HG03565 (cell line): Measurements from ENCODE around the gene YTHDF1.

Source experiments
- ATAC-seq: cut with Tn5 transposase; IDR thresholded peaks from one replicate; pipeline ENCODE4 v1.9.1; 2021; ENCODE audit warnings: mild to moderate bottlenecking, moderate library complexity; ENCODE audit not compliant: unreplicated experiment

YTHDF1 gene

GRCh38 chr20:63249891-63250290 lies 34.0 kb upstream of the YTHDF1 start:
- no peak for ATAC-seq

- no peak for ATAC-seq
Measured at GRCh38 chr20:63248835-63249591, 33.1 kb upstream of the YTHDF1 start.

GRCh38 chr20:63247671-63248228 lies 31.8 kb upstream of the YTHDF1 start:
- no peak for ATAC-seq

DNA sequence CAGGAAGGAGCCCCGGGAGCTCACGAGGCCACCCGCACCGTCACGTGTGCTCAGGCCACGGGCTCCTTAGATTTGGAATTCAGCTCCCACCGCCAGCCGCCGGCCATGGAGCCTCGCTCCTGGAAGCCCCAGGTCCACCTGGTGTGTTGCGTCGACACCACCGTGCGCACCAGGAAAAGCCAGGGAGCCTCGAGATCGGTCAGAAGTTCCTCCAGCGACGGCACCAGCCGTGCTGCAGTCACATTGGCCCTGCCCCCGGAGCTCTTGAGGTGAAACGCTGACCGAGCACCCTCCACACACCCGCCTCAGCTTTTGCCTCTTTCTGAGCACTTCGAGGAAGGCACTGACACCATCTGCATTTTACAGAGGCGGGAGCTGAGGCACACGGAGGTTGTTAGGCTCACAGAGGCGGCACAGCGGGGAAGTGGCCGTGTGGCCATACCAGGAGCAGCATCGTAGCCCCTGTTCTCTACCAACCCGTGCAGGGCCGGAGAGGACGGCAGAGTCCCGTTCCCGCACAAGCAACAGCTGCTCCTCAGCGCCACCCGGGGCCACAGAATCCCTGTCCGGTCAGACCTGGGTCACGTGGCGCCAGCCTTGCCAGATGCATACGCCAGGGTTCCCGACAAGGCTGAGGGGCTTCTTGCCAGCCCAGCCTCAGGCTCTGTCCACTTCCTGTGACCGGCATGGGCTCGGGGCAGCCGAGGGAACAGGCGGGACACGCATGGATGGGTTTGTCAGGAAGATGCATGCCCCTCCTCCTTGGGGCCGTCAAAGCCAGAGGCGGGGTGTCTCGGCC lies 30.8 kb upstream of the YTHDF1 start:
- no peak for ATAC-seq

DNA sequence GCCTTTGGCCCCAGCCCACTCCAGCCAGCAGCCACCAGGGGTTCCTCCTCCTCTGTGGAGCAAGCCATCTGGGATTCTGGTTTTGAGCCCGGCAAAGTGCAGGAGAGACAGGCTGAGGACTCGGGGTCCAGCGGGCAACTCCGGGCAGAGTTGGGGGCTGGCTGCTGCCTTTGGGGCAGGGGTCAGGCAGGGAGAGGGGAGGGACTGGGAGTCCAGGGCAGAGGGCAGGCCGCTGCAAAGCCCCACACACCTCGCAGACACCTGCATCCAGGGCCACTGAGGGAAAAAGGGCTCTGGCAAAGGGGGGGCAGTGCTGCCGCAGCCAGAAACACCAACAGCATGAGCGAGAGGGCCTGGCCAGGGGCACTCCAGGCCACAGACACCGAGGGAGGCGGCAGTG lies 28.5 kb upstream of the YTHDF1 start:
- ATAC-seq: no peak

DNA sequence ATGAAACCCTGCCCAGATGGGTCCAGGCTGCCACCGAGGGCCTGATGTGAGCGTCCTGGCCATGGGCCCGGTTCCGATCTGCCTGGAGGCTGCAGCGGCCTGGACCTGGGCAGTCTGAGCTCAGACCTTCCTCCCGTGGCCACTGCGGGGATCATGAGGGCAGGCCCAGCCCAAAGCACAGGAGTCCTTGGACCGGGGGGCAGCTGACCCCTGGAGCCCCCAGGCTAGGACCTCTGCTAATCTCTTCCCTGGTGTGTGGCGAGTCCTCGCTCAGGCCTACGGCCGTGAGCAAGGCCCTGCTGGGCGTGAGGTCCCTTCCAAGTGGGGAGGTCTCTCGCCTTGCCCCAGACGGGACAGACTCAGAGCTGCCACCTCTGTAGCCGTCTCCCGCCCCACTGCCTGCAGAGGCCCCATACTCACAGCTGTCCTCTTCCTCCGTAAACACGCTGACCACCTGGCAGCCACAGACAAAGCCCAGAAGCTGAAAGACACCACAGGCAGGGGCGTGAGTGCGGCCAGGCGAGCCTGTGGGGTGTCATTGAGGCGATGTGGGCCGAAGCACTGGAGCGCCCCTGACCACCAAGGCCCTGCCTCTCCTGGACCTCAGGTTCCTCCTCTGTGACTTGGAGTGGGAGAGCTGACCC lies 27.8 kb upstream of the YTHDF1 start:
- ATAC-seq: no peak

DNA sequence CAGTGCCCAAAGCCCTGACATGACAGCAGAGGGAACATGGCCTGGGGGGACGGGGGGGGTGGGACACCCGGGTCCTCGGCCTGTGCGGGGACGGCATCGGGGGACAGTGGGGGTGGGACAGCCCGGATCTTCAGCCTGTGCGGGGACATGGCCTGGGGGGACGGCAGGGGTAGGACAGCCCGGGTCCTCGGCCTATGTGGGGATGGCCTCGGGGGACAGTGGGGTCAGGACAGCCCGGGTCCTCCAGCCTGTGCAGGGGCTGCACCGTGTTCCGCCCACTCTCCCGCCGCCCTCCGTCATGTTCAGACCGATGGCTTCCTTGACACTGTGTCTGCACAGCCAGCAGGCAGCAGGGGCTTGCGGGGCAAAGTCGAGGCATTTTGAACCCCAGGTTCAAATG lies 26.8 kb upstream of the YTHDF1 start:
- no peak for ATAC-seq

- no peak for ATAC-seq
Measured at GRCh38 chr20:63241272-63241671, 25.3 kb upstream of the YTHDF1 start.

GRCh38 chr20:63240004-63240403 lies 24.1 kb upstream of the YTHDF1 start:
- no peak for ATAC-seq

- no peak for ATAC-seq
Measured at GRCh38 chr20:63239431-63239830, 23.5 kb upstream of the YTHDF1 start.

DNA sequence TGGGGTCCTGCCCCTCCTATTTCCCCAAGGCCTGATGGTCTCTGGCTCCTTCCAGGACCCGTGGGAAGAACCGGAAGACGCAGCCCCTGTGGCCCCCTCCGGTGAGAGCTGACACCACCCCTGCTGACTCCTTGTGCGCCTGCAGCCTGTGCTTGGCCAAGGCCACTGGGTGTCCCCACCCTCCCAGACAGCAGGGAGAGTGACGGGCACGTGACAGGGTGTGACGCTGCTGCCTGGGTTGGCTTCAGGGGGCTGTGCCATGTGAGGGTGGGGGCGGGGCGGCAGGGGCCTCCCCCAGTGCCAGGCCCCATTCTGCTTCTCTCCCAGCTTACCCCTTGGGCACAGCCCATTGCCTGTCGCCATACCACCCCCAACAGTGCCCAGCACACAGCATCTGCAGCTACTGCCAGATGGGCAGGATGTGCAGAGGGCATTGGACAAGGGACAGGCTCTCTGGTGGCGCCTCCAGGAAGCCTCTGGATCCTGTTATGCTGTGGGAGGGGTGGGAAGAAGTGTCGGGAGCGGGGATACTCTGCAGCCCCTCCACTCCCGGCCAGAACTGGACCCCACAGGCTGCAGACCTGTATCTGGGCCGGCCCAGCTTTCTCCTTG lies 22.7 kb upstream of the YTHDF1 start:
- ATAC-seq: no peak

DNA sequence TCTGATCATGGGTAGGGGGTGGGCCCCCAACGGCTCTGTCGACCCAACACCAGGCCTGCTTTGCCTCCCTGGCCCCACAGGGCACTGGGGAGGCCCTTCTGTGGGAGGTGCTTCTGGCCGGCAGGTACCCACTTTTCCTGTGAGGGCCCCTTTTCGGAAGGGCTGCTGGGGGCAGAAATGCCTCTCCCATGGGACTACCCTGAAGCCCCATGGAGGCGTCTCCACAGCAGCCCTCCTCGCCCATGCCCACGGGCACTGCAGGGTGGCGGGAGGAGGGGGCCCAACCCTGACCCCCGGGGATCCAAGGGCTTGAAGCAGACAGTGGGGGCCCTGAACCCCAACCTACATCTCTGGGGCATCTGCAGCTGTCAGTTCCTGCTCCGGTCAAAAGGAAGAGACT lies 22.1 kb upstream of the YTHDF1 start:
- ATAC-seq: no peak

DNA sequence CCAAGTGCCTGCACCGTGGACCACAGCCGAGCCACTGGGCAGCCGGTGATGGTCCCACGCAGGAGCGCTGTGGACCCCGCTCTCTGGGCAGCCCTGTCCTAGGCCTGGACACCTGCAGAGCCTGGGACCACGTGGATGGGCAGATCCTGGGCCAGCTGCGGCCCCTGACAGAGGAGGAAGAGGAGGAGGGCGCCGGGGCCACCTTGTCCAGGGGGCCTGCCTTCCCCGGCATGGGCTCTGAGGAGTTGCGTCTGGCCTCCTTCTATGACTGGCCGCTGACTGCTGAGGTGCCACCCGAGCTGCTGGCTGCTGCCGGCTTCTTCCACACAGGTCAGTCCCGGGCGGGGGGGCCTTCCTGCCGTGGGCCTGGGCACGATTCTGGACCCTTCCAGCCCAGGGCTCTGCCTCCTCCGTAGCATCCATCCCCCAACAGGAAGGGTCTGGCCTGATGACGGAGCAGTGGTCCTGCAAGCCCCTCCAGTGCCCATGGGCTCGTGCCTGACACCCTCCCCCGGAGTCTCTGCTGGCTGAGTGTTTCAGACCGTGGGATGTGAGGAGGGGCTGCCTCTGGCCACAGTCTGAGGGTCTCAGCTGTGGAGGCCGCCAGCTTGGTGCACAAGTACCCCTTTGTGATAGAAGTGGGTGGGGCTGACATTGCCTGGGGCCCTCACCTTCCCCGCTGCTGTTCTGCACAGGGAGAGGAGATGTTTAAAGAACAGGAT lies 20.3 kb upstream of the YTHDF1 start:
- ATAC-seq: no peak

GRCh38 chr20:63235399-63235983 lies 19.6 kb upstream of the YTHDF1 start, which contains the start of gene BIRC7:
Gene BIRC7, plus strand, starts transcription at chr20:63235905. Its CDS starts 192 bp downstream, at chr20:63236097.
- no peak for ATAC-seq

- ATAC-seq: no peak
Measured at GRCh38 chr20:63234693-63235398, 18.9 kb upstream of the YTHDF1 start.

DNA sequence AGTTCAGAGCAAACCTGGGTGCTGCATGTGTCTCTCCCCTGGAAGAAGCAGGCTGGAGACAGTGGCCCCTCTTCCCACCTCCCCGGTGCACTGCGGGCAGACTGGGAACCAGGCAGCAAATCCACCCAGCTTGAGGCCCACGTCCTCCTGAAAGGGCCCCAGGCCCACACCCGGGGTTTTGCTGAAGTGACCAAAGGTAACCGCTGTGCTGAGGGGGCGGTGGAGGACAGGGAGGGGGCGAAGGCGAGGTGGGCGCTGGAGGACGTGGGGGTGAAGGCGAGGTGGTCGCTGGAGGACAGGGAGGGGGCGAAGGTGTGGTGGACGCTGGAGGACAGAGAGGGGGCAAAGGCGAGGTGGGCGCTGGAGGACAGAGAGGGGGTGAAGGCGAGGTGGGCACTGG lies 18.0 kb upstream of the YTHDF1 start:
- no peak for ATAC-seq

GRCh38 chr20:63233061-63233344 lies 17.1 kb upstream of the YTHDF1 start:
- no peak for ATAC-seq

GRCh38 chr20:63232235-63233060 lies 16.5 kb upstream of the YTHDF1 start:
- no peak for ATAC-seq

GRCh38 chr20:63230800-63231268 lies 14.9 kb upstream of the YTHDF1 start:
- no peak for ATAC-seq
